T-helper 1 cell treated with Interleukin-12 subunit alpha and Interleukin-12 subunit beta and Interleukin-4 antibody, amounts not matched to agents 30 ng/mL and 1 ng/mL, for 36 hours (primary cell): ENCODE data around the gene SELPLG. TPM values are rescaled to one million over a fixed set of nuclear protein-coding genes. Genes with fewer than 3 reads are reported as not detected.
"Not testable (repeated sequence)": the region's sequence is repeated elsewhere in the genome, so short reads cannot be mapped to it uniquely, and the experiment has no call there.

Experiments
- intact Hi-C: fragments of 100-400 bp; cut with micrococcal nuclease; formaldehyde crosslinking; loops from one replicate; pipeline ENCODE4 v1.15.1; 2024
- total RNA-seq: library from RNA; stranded (reverse); gene quantifications from 2 replicates; pipeline ENCODE4 v1.2.3, GENCODE V29; 2022

The SELPLG gene
- total RNA-seq, 1 donor from 2014 or later = 239 TPM

DNA sequence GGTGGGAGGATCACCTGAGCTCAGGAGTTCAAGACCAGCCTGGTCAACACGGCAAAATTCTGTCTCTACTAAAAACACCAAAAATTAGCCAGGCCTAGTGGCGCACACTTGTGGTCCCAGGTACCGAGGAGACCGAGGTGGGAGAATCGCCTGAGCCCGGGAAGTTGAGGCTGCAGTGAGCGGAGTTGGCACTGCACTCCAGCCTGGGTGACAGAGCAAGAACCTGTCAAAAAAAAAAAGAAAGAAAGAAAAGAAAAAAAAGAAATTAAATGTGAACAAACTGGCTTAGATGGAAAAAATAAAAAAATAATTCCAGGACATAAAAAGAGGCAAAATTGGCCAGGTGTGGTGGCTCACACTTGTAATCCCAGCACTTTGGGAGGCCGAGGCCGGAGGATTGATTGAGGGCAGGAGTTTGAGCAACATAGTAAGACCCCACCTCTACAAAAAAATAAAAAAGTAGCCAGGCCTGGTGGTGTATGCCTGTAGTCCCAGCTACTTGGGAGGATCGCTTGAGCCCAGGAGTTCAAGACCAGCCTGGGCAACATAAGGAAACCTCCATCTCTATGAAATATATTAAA, 39.3 kb downstream of the SELPLG start:
- intact Hi-C loops = no loop called here

DNA sequence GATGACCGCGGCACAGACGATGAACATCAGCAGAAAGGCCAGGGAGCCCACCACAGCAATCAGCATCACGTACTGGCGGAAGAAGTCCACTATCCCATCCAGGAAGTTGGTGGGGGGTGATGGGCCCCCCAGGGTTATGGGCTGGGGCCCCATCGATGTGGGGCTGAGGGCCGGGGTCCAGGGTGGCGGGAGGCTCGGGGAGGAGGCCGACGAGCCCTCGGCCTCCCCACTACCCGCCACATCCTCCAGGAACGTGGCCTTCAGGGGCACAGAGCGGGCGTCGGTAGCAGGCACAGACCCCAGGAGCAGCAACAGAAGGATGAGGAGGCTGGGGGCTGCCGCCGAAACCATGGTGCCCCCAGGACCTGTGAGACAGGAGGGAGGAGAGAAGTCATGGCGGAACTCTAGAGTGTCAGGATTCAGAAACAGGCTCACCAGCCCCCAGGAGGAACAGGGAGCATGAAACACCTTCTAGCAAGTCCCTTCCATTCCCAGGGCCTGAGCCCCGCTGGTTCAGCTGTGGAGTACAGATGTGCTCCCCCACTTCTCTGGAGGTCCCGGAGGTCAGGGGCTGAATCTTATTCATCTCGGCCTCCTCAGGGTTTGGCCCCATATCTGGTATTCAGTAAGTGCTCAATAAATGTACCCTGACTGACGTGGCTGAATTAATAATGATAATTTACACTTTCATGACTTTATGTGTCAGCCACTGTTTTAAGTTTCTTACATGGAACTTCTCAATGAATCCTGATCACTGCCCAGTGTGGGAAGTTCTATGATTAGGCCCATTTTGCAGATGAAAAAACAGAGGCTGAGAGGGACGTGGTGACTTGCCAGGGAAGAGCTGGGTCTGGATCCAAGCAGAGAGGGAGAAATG, 41.4 kb downstream of the SELPLG start:
- intact Hi-C loops = no loop called here

DNA sequence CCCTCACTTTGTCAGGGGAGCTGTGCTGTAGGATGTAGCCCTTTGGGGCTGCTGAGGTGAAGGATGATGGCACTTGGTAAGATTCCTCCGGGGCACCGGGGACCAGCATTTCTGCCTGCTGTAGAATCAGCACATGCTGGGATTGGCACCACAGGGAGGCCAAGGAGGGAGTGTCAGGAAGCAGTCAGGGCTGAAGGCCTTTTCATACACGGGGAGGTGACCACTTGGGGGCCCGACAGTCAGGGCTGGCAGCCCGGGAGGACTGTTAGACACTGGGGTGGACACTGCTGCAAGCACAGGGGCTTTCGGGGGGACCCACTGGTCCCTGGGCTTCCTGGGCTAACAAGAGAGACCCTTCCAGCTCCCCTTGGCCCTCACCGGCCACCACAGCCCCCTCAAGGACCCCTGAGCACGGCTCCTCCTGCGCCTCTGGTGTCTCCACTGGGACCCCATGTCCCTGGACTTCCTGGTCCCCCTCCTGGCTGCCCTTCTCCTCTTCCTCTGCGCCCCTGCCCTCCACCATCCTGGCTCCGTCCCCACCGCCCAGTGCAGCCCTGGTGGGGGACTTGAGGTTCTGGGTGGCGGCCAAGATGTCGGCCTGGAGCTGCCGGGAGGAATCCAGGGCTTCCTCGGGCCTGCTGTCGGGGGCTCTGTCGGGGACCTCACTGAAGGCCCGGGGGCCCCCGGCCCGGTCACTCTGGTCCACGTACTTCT, 42.3 kb downstream of the SELPLG start:
- intact Hi-C loops = no loop called here

DNA sequence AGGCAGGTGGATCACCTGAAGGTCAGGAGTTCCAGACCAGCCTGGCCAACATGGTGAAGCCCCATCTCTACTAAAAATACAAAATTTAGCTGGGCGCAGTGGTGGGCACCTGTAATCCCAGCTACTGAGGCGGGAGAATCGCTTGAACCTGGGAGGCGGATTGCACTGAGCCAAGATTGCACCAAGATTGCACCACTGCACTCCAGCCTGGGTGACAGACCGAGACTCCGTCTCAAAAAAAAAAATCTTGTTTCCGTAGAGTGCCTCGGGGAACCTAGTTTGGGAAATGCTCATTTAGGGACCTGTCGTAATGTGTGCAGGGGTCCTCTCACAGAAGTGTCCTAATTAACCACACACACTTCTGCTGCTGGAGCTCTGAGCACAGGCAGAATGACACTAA, 43.2 kb downstream of the SELPLG start:
- intact Hi-C loops = not testable (repeated sequence)

DNA sequence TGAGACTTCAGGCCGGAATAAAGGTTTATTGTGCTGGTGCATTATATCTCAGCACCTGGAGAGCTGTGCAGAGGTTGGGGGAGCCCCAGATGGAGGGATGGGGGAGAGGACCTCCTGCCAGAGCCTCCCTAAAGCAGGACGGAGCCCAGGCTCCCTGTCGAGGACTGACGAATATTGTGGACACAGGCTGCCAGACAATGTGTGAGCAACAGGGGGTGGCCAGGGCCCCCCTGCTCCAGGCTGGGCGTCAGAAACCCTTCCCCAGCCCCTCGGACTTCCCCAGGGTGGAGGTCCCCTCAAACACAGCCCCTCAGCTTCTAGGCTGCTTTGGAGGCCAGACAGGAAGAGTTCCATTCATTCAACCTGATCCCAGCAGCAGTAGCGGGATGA, 43.9 kb downstream of the SELPLG start:
- intact Hi-C loops = no loop called here

DNA sequence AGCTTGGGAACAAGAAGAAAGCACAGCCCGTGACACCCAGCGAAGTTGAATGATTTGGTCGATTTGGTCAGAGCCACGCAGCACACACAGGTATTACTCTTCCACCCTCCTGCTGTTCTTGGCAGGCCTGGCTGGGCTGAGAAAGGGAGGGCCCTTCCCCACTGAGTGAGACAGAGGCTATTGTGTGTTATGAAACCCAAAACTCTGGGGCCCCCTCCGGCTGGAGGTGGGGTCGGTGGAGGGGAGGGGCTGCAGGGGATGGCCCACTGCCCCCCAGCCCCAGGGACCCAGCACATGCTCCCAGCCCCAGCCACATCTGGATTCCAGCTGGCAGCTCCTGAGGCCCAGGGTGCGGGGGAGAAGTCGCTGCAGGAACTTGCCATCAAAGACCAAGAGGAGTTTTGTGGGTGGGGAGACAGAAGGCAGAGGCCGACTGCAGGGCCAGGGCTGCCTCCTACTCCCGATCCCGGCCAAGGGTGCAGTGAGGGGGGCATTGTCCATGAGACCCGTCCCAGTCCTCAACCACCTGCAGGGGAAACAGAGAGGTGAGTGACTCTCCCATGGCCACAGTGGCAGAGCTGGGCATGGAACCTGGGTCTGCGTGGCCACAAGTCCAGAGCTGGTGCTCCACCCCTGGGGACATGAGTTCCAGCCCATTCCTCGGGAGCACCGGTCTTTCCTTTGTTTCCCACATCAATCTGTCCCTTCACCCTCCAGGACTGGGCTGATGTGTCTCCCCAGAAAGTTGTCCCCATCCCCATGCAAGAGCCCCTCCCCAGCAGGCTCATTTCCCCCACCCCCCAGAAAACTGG, 44.5 kb downstream of the SELPLG start:
- intact Hi-C loops = no loop called here

DNA sequence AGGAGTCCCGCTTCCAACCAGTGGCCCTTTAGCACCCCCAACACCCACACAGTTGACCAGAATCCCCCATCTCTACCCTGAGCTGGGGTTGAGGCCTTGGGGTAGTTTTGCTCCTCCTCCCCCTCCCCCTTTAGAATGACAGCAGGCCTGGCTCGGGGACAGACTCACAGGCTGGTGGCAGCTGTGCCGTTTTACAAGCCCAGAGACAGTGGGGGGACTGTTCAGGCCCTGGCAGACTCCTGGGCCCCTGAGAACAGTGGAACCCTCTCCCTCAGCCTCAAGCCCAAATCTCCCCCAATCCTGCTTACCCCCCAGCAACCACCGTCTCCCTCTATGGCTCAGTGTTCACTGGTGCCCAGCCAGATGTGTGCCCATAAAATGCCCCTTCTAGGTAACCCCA, 45.9 kb downstream of the SELPLG start:
- intact Hi-C loops = no loop called here

DNA sequence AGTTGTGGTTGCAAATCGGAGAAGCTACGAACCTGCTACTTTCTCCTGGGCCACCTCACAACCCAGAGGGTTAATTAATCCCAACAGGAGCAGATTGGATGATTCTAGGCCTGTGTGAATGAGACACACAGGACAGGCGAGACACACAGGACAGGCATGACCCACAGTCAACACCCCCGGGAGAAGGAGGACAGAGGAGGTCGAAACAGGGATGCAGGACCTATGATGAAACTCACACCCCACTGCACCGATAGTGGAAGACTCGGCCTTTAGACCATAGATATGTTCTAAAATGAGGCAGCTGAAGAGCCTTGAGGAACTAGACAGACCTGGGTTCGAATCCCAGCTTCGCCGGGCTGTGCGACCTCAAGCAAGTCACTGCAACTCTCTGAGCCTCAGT, 47.4 kb downstream of the SELPLG start:
- intact Hi-C loops = no loop called here

DNA sequence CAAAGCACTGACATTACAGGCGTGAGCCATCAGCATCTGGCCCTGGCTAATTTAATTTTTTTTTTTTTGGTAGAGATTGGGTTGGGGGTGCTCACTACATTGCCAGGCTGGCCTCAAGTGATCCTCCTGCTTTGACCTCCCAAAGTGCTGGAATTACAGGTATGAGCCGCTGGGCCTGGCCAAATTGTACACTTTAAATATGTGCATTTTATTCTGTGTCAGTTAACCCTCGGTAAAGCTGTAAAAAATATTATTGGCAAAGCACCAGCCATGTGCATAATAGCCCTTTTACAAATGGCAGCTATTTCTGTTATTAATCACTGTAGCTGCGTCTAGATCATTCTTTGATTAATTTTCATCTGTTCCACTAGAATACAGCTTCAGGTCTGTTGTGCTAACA, 47.8 kb downstream of the SELPLG start:
- intact Hi-C loops = no loop called here

DNA sequence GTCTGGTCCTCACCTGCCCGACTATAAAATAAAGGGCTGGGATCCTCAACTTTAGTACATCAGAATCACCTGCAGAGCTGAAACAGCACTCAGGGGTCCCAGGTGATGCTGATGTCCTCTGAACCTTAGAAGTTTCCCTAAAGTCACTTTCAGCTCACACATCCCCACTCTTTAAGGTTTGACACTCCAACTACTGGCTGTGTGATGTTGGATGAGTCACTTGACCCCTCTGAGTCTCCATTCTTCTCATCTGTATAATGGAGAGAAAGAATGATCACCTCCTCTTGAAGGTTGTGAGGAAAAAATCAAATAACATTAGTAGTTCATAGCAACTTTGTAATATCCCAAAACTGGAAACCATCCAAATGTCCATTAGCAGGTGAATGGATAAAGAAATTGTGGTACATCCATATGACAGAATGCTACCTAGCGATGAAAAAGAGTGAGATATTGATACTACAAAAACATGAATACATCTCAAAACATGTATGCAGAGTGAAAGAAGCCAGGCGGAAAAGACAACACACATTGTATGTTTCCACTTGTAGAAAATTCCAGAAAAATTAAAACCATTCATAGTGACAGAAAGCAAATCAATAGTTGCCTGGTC, 49.1 kb downstream of the SELPLG start:
- intact Hi-C loops = no loop called here

DNA sequence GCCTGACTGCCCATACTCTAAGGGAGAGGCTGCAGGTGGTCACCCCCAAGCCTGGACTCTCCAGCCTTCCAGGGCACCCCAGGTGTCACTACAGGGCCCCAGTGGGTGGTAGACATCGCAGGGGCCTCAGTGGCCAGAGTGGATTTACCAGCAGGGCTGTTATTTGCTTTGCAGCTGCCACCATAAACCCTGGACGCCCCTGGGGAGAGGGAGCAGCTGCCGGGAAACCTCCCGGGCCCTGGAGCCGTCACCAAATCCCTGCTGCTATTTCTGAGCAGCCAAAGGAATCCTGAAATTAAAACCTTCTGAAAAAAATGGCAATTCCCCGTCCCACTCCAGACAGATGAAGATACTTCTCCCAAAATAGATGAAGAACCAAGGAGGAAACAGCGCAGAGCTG, 49.7 kb downstream of the SELPLG start:
- intact Hi-C loops = no loop called here

DNA sequence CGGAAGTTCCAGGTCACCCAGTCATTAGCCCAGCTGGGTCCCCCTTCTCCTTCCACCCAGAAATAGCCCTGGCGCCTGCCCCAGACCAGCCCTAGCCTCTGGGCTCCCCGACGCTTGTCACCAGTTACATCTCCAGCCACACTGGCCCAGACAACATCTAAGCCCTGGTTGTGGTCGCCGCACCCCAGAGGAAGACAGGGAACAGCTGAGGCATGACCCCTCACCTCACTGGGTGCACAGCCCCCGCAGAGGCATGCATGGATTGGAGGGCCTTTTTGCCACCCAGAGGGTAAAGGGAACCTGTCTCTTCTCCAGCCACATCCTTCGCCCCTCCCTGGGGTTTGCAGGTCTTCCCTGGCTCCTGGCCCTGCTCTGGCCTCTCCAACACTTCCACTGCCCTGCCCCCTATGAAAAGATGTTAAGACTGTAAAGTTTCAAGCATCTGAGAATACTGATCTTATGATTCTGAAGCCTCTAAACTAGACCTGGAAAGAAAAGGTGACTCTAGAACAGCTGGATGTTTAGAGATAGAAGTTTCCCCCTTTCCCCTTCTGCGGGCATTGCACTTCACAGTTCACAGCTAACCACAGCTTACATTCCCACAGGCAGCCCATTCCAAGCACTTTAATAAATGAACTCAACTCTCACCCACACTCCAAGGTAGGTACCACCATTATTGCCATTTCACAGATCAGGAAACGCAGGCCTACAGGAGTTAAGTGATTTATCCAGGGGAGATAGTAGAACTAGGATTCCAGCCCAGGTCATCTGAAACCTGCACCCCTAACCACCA, 50.5 kb downstream of the SELPLG start:
- intact Hi-C loops = no loop called here

DNA sequence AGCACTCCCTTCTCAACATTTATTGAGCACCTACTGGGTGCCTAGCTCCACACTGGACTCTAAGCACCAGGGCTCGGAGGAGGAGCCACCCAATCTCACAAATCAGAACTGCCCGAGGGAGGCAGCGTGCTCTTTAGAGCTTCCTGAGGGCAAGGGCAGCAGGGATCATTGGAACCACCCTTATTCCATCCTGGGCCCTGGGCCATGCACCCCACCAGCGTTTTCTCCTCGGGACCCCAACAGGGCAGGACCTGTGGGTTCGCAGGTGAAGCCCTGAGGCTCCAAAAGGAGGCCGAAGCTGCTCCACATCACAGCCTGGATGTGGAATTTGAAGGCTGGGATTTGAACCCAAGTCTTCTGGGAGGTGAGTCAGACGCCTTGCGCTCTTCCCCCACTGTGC, 51.2 kb downstream of the SELPLG start:
- intact Hi-C loops = no loop called here

DNA sequence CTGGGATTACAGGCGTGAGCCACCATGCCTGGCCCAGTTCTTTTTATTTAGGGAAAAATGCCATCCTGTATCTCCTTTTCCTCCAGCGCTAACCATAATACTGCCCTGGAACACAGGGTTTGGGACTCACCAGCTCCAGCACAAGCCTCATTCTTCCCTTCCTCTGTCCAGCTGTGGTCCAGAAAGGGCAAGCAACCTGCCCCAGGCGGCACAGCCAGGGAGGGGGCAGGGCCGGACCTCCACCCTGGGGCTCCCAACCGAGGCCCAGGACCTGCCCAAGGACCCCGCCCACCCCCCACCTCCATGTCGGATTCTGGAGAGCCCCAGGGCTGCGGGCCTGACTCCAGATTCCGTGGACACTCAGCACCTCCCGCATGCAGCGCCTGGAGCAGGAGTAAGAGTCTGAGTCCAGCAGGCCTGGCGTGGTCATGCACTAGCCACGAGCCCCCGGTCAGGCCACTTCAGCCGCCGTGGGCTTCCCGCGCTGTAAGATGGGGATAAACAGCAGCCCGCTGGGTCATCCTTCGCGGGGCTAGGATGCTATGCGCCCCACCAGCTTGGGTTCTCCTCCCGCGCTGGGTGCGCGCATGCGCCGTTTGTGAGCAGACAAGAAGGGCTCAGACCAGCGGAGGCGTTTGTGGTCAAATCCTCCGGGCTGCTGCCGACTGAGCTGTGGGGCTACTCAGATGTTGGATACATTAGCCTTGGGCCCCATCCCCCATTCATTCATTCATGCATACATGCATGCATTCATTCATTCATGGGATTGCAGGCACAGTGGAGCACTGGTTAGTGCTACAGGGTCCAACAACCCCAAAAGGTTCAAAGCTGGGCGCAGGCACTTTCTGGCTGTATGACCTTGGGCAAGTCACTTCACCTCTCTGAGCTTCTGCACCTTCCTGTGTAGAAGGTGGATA, 52.1 kb downstream of the SELPLG start:
- intact Hi-C loops = no loop called here

DNA sequence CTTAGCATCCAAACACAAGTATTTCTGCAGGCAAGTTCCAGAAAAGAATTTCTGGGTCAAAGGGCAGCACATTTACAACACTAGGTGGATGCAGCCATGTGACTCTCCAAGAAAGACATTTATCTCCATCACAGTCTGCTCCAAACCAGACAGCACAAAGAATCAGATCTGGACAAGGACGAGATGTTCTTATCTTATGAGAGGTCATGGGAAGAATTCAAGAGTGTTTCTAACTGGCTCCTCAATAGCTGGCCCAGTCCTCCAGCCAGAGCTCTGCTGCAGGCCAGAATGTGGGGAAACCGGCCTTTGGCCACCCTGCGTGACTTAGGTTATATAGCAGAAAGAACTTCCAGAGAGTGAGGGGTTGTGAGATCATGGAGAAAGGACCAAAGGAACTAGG, 53.2 kb downstream of the SELPLG start:
- intact Hi-C loops = no loop called here

DNA sequence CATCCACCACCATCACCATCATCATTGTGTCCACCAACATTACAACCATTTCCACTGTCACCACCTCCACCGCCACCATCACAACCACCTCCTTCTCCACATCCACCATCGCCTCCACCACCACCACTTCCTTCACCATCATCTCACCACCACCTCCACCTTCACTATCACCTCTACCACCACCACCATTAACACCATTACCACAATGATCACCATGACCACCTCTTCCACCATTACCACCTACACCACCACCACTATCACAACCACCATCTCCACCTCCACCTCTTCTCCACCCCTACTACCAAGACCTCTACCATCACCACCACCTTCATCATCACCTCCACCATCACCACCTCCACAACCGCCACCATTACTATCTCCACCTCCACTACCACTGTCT, 54.9 kb downstream of the SELPLG start:
- intact Hi-C loops = no loop called here

DNA sequence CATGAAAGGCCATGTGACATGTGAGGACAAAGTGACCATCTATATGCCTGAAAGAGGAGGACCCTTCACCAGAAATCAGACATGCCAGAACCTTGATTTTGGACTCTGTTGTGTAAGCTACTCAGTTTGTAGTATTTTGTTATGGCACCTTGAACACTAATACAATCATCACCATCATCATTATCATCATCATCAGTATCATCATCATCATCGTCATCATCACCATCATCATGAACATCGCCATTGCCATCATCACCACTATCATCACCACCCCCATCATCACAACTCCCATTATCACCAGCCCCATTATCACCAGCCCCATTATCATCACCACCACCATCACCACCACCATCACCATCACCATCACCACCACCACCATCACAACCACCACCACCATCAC, 55.4 kb downstream of the SELPLG start:
- intact Hi-C loops = no loop called here

DNA sequence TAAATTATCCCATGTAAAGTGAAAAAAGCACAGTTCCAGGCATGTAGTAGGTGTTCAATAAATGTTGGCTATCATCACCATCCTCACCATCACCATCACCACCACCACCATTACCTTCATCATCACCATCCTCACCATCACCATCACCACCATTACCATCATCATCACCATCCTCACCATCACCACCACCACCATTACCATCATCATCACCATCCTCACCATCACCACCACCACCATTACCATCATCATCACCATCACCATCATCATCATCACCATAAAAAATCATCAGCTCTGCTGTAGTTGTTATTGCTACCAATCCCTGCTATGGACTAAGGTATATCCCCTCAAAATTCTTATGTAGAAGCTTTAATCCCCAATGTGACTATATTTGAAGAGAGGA, 56.2 kb downstream of the SELPLG start:
- intact Hi-C loops = no loop called here

DNA sequence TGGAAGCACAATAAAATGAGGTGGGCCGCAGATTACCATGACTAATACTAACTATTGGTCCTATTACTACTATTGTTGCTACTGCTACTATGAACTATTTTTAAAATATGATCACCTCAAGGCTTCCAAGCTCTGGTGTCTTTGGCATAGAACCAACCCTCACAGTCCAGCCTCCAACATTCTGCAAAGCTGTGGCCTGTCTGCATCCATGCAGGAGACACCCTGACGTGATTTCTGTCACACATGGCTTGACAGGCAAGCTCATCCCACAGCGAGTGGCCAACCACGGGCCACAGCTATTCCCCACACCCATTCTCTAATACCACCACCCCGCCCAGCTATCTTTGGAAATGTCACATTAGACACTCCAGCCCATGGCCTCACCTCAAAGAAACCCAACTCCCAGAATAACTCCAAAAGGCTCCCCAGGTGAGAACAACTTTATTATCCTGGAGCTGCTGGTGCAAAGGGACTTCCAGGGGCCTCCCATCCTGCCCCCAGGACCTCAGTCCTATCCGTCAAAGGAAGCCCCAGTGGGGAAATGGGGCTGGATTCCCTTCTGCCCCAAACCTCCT, 56.9 kb downstream of the SELPLG start:
- intact Hi-C loops = no loop called here
